OCI-LY3 (cell line): ENCODE results near the gene APLF.

Experiments
- H2AFZ ChIP-seq: fragments of 200-600, 300-600 bp; shearing (Covaris generic); 2 replicates; pipeline ENCODE4 v1.6.0; 2014; ENCODE audit warnings: antibody characterized with exemption, low read depth, low read length
- H3K27ac ChIP-seq: fragments of 200-600, 300-600 bp; sonication (generic); 2 replicates; pipeline ENCODE4 v1.5.1; 2014; ENCODE audit warnings: mild to moderate bottlenecking, low read length, moderate library complexity, mixed read lengths
- H3K27me3 ChIP-seq: fragments of 200-600, 300-600 bp; sonication (generic); 2 replicates; pipeline ENCODE4 v1.6.1; 2014; ENCODE audit warnings: low read depth, low read length, mixed read lengths
- H3K36me3 ChIP-seq: fragments of 200-600, 300-600 bp; sonication (generic); replicated peaks from 2 replicates; pipeline ENCODE3; 2014; ENCODE audit warnings: low read depth, low read length, mixed read lengths
- H3K4me1 ChIP-seq: fragments of 300-600, 200-600 bp; sonication (generic); 2 replicates; pipeline ENCODE4 v1.6.1; 2014; ENCODE audit warnings: low read length, mixed read lengths
- H3K4me2 ChIP-seq: fragments of 200-600, 300-600 bp; sonication (generic); 2 replicates; pipeline ENCODE4 v1.6.1; 2014; ENCODE audit warnings: low read length, mixed read lengths
- H3K4me3 ChIP-seq: fragments of 300-600, 200-600 bp; sonication (generic); 2 replicates; pipeline ENCODE4 v1.5.1; 2014; ENCODE audit warnings: antibody characterized with exemption, mild to moderate bottlenecking, low read length, moderate library complexity
- H3K79me2 ChIP-seq: fragments of 300-600, 200-600 bp; shearing (Covaris generic); 2 replicates; pipeline ENCODE4 v1.6.1; 2014; ENCODE audit warnings: mild to moderate bottlenecking, low read length, mixed read lengths
- H3K9ac ChIP-seq: fragments of 300-600, 200-600 bp; shearing (Covaris generic); 2 replicates; pipeline ENCODE4 v1.6.0; 2014; ENCODE audit warnings: mild to moderate bottlenecking, low read length, moderate library complexity
- H3K9me3 ChIP-seq: fragments of 200-600, 300-600 bp; shearing (Covaris generic); 2 replicates; pipeline ENCODE4 v1.6.1; 2014; ENCODE audit warnings: low read length, mixed read lengths; ENCODE audit not compliant: insufficient read depth
- H4K20me1 ChIP-seq: fragments of 200-600, 300-600 bp; sonication (generic); 2 replicates; pipeline ENCODE4 v1.6.1; 2016; ENCODE audit warnings: low read length, mixed read lengths; ENCODE audit not compliant: insufficient read depth
- CTCF ChIP-seq: fragments of 200-600, 300-600 bp; sonication (generic); IDR thresholded peaks from 2 replicates; pipeline ENCODE4 v1.5.1; 2014; ENCODE audit warnings: antibody characterized with exemption, low read length, low read depth
- EZH2phosphoT487 ChIP-seq: fragments of 200-600 bp; shearing (Covaris generic); IDR thresholded peaks from 2 replicates; pipeline ENCODE4 v1.6.1; 2018; ENCODE audit warnings: antibody characterized with exemption, mixed run types, low read depth

APLF gene

GRCh38 chr2:68471385-68471784 is 4.0 kb downstream of the APLF start:
- H3K27ac ChIP-seq = no peak overlapping the region
- H3K27me3 ChIP-seq = no peaks in the 10 kb centered on the region
- TF ChIP-seq CTCF (no peak), EZH2phosphoT487 (no peak)
- H3K9ac ChIP-seq = no peak overlapping the region
- H3K4me2 ChIP-seq = no peak overlapping the region
- peaks cover 12% of the 10 kb centered on the region for H3K4me1 ChIP-seq
- H3K4me3 ChIP-seq = no peak overlapping the region
- peaks cover 66% of the 10 kb centered on the region for H3K79me2 ChIP-seq
- no peaks in the 10 kb centered on the region for H3K9me3 ChIP-seq
- no peak overlapping the region for H2AFZ ChIP-seq
- H4K20me1 ChIP-seq = no peaks in the 10 kb centered on the region
- no peaks in the 10 kb centered on the region for H3K36me3 ChIP-seq

GRCh38 chr2:68472796-68473414 is 5.5 kb downstream of the APLF start:
- H3K79me2 ChIP-seq = peaks cover 57% of the 10 kb centered on the region
- peaks cover 12% of the 10 kb centered on the region for H3K4me1 ChIP-seq
- H4K20me1 ChIP-seq = no peaks in the 10 kb centered on the region
- no peak overlapping the region for H2AFZ ChIP-seq
- H3K9me3 ChIP-seq = no peaks in the 10 kb centered on the region
- no peak for TF ChIP-seq EZH2phosphoT487
- TF ChIP-seq CTCF = no peak
- no peaks in the 10 kb centered on the region for H3K27me3 ChIP-seq
- H3K36me3 ChIP-seq = peaks cover 5% of the 10 kb centered on the region
- no peak overlapping the region for H3K9ac ChIP-seq
- no peak overlapping the region for H3K27ac ChIP-seq
- no peak overlapping the region for H3K4me3 ChIP-seq
- H3K4me2 ChIP-seq = no peak overlapping the region

GRCh38 chr2:68475110-68475509 is 7.7 kb downstream of the APLF start:
- H3K36me3 ChIP-seq = peaks cover 6% of the 10 kb centered on the region
- H4K20me1 ChIP-seq = no peaks in the 10 kb centered on the region
- H2AFZ ChIP-seq = no peak overlapping the region
- H3K4me2 ChIP-seq = no peak overlapping the region
- peaks cover 35% of the 10 kb centered on the region for H3K79me2 ChIP-seq
- no peaks in the 10 kb centered on the region for H3K9me3 ChIP-seq
- H3K9ac ChIP-seq = no peak overlapping the region
- H3K27me3 ChIP-seq = no peaks in the 10 kb centered on the region
- H3K4me1 ChIP-seq = no peaks in the 10 kb centered on the region
- no peak overlapping the region for H3K4me3 ChIP-seq
- TF ChIP-seq EZH2phosphoT487 (no peak), CTCF (no peak)
- H3K27ac ChIP-seq = no peak overlapping the region

DNA sequence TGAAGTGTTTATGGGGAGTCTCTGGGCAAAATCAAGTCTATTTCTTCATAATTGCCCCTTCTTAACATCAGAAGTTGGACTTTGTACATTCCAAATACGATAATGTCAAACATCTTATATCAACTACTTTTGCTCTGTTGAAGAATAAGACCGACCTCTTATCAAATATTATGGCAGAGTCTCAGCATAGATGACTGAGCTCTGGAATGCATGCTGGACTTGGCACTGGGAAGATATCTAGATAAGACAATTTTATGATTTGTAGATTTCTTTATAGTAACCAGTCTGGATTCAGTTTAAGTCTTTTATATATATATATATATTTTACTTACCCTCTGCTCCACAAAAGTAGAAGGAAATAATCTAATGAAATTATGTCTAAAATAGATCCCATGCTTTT is 8.2 kb downstream of the APLF start:
- no peak overlapping the region for H3K4me2 ChIP-seq
- no peak overlapping the region for H3K27ac ChIP-seq
- no peaks in the 10 kb centered on the region for H4K20me1 ChIP-seq
- peaks cover 30% of the 10 kb centered on the region for H3K79me2 ChIP-seq
- H2AFZ ChIP-seq = no peak overlapping the region
- H3K27me3 ChIP-seq = no peaks in the 10 kb centered on the region
- H3K4me3 ChIP-seq = no peak overlapping the region
- H3K9ac ChIP-seq = no peak overlapping the region
- H3K36me3 ChIP-seq = peaks cover 6% of the 10 kb centered on the region
- H3K9me3 ChIP-seq = no peaks in the 10 kb centered on the region
- H3K4me1 ChIP-seq = no peaks in the 10 kb centered on the region
- TF ChIP-seq EZH2phosphoT487 (no peak), CTCF (no peak)
